NCI-H226 (cell line): ENCODE results near the gene IL17RD.

Experiments used
- DNase-seq: peaks from one replicate; pipeline ENCODE4 v3.0.0-alpha.2; 2015

Gene IL17RD

GRCh38 chr3:57128826-57129667 is 36.1 kb downstream of the IL17RD start:
- DNase-seq = no peak

GRCh38 chr3:57127891-57128518 is 37.1 kb downstream of the IL17RD start:
- DNase-seq = no peak

GRCh38 chr3:57126244-57126643 is 38.9 kb downstream of the IL17RD start:
- no peak for DNase-seq

GRCh38 chr3:57120451-57121174 is 44.5 kb downstream of the IL17RD start:
- no peak for DNase-seq

DNA sequence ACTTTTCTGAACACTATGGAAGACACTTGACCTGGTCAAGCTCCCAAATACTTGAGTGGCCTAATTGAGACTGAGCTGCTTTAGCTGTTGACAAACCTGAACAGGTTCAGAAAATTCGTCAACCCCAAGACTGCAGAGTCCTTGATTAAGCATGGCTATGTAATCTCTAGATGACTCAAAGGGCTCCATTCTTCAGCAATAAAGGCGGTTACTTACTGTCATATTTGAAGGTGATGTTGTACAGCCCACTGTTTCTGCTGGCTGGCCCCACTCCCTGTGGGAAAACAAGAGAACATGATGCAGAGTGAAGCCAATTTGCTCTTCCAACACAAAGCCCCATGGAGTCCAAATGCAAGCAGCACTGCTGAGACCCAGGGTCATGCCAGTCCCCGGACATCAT is 45.1 kb downstream of the IL17RD start:
- no peak for DNase-seq

GRCh38 chr3:57118254-57118653 is 46.9 kb downstream of the IL17RD start:
- no peak for DNase-seq

GRCh38 chr3:57116501-57116900 is 48.7 kb downstream of the IL17RD start:
- DNase-seq = no peak

DNA sequence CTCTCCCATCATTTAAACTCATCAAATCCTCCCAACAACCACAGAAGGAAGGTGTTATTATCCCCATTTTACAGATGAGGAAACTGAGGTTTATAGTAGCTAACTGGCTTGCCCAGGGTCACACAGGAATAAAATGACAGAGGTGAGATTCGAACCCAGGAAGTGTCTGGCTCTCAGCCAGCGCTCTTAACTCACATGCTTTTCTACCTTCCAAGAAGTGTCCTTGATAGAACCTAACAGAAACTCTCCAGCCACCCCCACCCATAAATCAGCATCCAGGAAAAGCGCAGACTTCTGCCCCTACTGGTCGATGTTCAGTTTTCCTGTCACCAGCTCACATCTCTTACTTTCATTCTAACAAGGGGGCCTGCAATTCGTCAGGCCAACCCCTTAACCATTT is 52.9 kb downstream of the IL17RD start:
- no peak for DNase-seq

DNA sequence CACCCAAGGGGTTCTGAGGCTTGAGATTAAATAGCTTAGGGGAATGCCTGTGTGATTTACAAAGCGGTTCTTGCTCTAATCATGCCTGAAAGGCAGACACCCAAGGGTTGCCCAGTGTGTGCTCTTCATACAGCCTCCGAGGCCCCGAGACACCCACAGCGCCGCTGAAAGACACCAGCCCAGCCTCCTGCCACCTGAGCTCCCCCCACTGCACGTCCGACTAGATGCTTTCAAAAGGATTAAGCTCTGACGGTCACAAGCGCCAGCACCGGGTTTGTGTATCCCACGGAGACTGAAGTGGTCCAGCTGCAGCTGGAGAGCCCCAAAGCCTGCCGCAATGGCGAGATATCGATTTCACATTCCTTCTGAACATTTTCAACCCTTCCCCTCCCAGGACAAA is 54.4 kb downstream of the IL17RD start:
- no peak for DNase-seq

DNA sequence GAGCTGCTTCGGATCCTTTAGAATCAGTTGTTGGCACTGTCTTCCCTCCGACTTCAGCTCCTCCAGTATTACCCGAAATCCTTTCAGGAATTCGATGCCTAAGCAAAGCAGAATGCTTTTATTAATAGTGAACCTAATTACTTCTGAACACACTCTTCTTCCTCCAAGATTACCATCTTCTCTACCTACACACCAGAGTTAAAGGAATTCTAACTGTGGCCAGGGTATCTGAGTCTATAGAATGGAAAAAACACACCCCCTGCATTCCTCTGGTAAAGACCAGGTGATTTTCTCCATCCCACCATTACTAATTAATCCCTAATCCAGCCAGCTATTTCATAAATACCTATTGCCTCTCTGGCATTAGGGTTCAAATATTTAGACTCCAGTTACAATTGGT is 54.9 kb downstream of the IL17RD start:
- no peak for DNase-seq

DNA sequence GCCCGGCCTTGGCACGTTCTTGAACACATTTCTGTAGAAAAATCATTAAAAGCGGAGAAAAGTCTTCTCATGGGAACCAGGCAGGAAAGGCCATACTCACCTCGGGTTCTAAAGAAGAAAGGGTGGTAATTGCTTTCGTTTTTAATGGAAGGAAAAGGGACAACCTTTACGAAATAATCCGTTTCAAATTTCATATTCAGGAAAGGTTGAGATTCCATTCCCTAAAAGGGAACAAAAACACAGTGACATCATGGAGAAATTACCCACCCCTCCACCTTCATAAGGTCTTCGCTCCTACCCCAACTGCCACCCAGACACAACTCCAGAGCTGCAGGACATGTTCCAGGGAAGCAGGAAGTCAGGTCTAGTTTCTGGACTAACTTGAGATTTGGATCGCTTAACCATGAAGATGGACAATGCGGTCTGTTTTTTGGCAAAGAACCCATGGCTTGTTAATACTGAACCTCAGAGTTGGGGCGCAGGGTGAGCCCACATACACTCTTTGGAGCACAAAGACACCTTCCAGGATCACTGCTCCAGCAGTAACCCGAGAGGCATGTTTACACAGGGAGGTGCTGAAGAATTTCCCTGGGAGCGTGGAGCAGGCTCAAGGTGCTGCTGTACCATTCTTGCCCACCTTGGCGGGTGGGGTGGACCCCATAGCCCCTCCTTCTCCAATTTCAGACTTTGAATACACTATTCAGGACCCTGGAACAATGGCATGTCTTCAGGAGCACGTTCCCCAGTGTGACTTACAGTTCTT is 55.5 kb downstream of the IL17RD start:
- no peak for DNase-seq

DNA sequence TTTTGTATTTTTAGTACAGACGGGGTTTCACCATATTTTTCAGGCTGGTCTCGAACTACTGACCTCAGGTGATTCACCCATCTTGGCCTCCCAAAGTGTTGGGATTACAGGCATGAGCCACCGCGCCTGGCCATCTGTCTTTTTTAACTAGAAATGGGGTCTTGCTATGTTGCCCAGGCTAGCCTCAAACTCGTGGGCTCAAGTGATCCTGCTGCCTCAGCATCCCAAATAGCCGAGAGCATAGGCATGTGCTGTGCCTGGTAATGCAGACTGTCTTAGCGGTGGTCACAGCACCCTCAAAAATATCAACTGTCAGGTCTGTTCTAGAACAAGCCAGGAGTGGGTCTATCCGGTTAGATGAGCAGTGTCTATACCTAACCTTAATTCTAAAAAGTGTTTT is 56.5 kb downstream of the IL17RD start:
- no peak for DNase-seq

DNA sequence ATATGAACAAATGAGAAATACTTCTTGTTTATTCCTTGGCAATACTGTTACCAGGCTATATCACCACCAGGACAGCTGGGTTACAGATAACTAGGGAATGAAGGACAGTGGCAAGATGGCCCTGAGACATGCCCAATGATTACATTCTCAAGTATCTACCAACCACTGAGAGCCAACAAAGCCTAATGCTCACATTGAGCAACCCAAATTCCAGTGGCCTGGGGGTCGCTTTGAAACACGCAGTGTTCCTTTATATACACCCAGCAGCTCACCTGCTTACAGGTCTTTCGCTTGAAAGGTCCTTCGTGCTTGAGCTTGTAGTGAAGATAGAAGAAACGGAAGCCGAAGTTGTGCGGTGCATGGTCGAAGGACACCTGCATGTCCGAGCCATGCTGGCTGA is 59.6 kb downstream of the IL17RD start:
- DNase-seq = no peak

DNA sequence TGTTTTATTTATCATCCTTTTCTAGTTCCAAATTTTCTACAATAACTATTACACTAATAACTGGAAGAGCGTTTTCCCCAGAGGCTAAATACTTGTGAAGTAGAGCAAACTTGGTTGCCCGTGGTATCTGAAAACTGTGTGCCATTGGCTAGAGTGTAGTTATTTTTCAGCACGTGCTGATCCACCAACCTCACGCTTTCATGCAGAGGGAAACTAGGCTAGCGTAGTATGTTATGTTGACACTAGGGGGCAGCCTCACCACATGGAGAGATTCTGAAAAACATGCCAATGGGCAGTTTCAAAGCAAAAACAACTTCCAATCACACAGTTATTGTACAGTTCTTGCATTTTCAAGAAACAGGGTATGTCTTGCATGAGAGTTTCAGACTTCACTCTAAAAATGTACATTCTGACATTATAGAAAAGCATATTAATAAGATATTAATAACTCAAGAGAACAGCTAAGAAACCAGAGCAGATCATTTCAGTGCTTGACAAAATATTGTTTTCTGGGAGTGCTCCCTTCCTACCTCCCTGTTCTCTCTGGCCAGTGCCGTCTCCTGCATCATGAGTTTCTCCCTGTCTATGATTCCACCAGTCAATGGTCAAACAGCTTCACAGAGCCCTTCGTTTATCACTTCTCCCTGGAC is 65.0 kb downstream of the IL17RD start:
- peak; percentile 46 for DNase-seq

DNA sequence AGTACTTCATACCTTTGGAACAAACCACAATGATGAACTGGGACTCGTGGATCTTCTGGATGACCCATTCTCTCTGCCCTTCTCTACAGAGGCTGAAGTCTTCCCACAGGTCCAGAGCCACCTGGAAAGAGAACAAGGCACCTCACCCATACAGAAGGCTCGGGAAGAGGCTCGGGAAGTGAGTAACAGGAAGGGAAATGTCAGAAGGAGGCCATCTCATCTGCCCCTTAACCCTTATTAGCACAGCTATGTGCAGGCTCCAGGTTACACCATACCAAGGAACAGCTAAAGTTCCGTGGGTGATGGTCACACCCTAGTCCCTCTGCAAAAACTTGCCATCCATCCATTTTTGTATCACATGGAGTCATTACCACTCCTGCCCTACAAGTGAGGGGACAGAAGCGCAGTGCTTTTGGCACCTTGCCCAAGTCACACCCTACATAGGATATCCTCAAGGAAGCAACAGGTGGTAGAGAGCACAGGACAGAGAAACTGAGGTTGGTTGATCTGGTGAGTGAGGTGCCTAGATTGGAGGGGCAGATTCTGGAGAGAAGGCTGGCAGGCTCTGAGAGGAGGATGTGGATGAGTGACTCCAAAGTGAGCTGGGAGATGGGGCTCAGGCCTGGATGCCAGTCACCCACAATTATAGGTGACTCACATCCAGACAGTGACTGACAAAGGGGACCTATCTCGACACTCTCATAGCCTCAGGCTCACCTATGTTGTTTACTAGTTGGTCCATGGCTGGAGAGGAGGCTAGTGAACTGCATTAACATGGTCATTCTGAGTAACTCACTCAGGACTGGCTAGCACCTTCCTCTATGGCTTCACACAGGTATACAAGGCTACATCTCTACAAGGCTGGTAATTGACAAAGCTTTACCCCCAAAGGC is 66.5 kb downstream of the IL17RD start:
- DNase-seq = no peak

- DNase-seq = no peak
These were observed 67.6 kb downstream of the IL17RD start for GRCh38 chr3:57097536-57097935.

GRCh38 chr3:57095363-57095762 is 69.8 kb downstream of the IL17RD start:
- no peak for DNase-seq

DNA sequence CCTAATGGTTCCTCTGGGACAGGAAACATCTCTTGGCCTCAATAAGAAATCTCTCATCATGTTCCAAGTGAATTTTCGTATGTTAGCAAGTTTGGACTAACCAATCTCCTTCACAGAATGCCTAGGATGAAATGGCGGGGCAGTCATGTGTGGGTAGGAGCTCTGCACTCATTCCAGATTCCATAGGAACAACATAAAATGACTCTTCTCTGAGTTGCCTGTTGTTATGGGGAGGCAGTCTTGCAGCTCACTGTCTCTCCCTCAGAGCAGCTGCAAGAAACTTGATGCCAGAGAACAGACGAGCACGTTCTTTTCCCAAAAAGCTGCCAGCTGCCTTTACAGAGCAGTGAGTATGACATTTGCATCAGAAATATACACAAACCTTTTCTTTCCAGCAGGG is 70.6 kb downstream of the IL17RD start:
- DNase-seq = no peak

DNA sequence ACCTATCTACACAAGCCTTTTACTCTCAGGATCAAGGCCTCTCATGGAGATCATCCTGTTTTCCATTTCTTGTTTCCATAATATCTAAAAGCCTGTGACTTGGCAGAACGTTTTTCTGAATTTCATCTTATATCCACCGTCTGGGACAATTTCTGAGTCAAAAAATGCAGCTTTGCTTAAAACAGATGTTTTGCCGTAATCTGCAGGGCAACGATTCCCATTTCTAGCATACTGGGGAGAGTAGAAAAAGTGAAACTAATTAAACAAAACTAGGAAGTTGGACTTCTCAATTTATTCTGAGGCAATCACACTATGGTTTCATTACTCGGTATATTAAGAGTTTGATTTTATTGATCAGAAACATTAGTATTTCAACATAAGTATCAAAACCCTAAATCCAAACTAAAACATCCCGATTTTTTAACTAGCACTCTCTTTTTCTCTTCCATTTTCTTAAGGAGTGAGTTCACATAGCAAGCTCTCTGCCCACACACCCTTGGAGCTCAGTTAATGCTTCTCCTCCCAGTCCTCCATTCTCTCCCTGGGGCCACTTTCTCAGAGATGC is 71.1 kb downstream of the IL17RD start:
- no peak for DNase-seq

GRCh38 chr3:57093489-57093888 is 71.7 kb downstream of the IL17RD start:
- no peak for DNase-seq
